ENCODE measurements around the gene TSPAN9. TPM values are rescaled to one million over a fixed set of nuclear protein-coding genes. Genes with fewer than 3 reads are reported as not detected.

TSPAN9 gene
- total RNA-seq, 1 donor from 2014 or later: 7.8 TPM

- Histone ChIP-seq H3F3A (ENCODE audit: low read depth) (no peaks in the 10 kb centered on the region), H3K9me3 (ENCODE audit: low read depth) (no peaks in the 10 kb centered on the region), H3K79me2 (ENCODE audit: low read depth) (no peaks in the 10 kb centered on the region), H3K36me3 (no peaks in the 10 kb centered on the region), H3K4me3 (no peak overlapping the region), H3K27ac (no peak overlapping the region), H3K9ac (no peak overlapping the region), H3K27me3 (no peaks in the 10 kb centered on the region), H4K20me1 (ENCODE audit: low read depth) (no peaks in the 10 kb centered on the region), H3K4me1 (no peaks in the 10 kb centered on the region), H2AFZ (replicated peaks) (no peak overlapping the region), H3K4me2 (no peak overlapping the region)
- TF ChIP-seq EZH2 (IDR thresholded peaks at IDR 0.05) (no peak), EZH2phosphoT487 (IDR thresholded peaks at IDR 0.05) (no peak), CTCF (IDR thresholded peaks at IDR 0.05) (no peak)
- DNase-seq (ENCODE audit: low spot score): no peak
- Mint-ChIP-seq H3K9me3 (no peaks in the 10 kb centered on the region), H3K27ac (no peak overlapping the region), H3K27me3 (ENCODE audit: insufficient read depth, low read depth) (peaks cover 11% of the 10 kb centered on the region), H3K36me3 (no peaks in the 10 kb centered on the region), H3K4me3 (no peak overlapping the region), H3K4me1 (peaks cover 19% of the 10 kb centered on the region)
Observed at GRCh38 chr12:3305464-3305863, 228.3 kb downstream of the TSPAN9 start.

DNA sequence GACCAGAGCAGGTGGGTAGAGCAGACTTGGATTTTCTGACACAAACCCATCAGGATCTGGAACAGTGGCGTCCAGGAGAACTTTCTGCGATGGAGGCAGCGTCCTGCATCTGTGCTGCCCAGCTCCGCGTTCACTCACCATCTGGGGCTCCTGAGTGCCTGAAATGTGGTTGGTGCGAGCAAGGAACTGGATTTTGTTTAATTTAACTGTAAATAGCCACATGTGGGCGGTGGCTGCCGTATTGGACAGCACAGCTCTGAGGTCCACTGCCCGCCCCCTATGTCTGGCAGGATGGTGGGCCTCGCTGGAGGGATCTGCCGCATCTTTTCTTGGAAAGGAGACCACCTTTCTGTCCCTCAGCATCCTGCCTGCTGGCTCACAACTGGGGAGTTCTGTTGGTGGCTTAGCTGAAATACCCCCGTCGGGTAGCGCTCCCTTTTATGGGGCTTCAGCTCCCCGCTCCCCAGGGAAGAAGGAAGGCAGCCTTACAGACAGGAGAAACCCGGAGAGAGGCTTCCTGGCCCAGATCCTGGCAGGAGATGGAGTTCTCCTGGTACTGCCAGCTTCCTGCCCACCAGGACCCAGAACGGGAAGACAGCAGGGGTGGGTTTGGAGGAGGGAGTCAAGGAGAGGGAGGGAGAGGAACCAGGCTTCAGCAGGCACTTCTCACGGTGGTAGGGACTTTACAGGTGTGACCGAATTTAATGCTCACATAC is 228.9 kb downstream of the TSPAN9 start:
- H2AFZ ChIP-seq (replicated peaks): no peak overlapping the region
- no peaks in the 10 kb centered on the region for H3K9me3 ChIP-seq (ENCODE audit: low read depth)
- Mint-ChIP-seq H3K4me1 (peaks cover 14% of the 10 kb centered on the region), H3K4me3 (no peak overlapping the region), H3K9me3 (no peaks in the 10 kb centered on the region), H3K27ac (peak overlapping the region; percentile 37), H3K27me3 (ENCODE audit: insufficient read depth, low read depth) (peaks cover 10% of the 10 kb centered on the region), H3K36me3 (no peaks in the 10 kb centered on the region)
- no peaks in the 10 kb centered on the region for H3K27me3 ChIP-seq
- no peak for TF ChIP-seq EZH2phosphoT487 (IDR thresholded peaks at IDR 0.05)
- no peak for TF ChIP-seq CTCF (IDR thresholded peaks at IDR 0.05)
- TF ChIP-seq EZH2 (IDR thresholded peaks at IDR 0.05): no peak
- H3K79me2 ChIP-seq (ENCODE audit: low read depth): no peaks in the 10 kb centered on the region
- H3K9ac ChIP-seq: no peak overlapping the region
- no peak overlapping the region for H3K4me2 ChIP-seq
- H3K36me3 ChIP-seq: no peaks in the 10 kb centered on the region
- no peak for DNase-seq (ENCODE audit: low spot score)
- no peaks in the 10 kb centered on the region for H3K4me1 ChIP-seq
- no peaks in the 10 kb centered on the region for H4K20me1 ChIP-seq (ENCODE audit: low read depth)
- H3K27ac ChIP-seq: no peak overlapping the region
- no peak overlapping the region for H3K4me3 ChIP-seq
- no peaks in the 10 kb centered on the region for H3F3A ChIP-seq (ENCODE audit: low read depth)

GRCh38 chr12:3307389-3307788 is 230.2 kb downstream of the TSPAN9 start:
- no peaks in the 10 kb centered on the region for H3K9me3 Mint-ChIP-seq
- DNase-seq (ENCODE audit: low spot score): no peak
- no peak overlapping the region for H3K4me3 ChIP-seq
- H3K4me2 ChIP-seq: no peak overlapping the region
- H3K27me3 Mint-ChIP-seq (ENCODE audit: insufficient read depth, low read depth): peaks cover 12% of the 10 kb centered on the region
- H3K9ac ChIP-seq: no peak overlapping the region
- no peak overlapping the region for H3K4me3 Mint-ChIP-seq
- H3K36me3 ChIP-seq: no peaks in the 10 kb centered on the region
- H3K9me3 ChIP-seq (ENCODE audit: low read depth): no peaks in the 10 kb centered on the region
- H3K4me1 Mint-ChIP-seq: peaks cover 14% of the 10 kb centered on the region
- H3K27me3 ChIP-seq: no peaks in the 10 kb centered on the region
- H4K20me1 ChIP-seq (ENCODE audit: low read depth): no peaks in the 10 kb centered on the region
- no peaks in the 10 kb centered on the region for H3K36me3 Mint-ChIP-seq
- no peak overlapping the region for H2AFZ ChIP-seq (replicated peaks)
- no peaks in the 10 kb centered on the region for H3K79me2 ChIP-seq (ENCODE audit: low read depth)
- no peak for TF ChIP-seq EZH2 (IDR thresholded peaks at IDR 0.05)
- no peak for TF ChIP-seq EZH2phosphoT487 (IDR thresholded peaks at IDR 0.05)
- no peak for TF ChIP-seq CTCF (IDR thresholded peaks at IDR 0.05)
- H3K27ac Mint-ChIP-seq: no peak overlapping the region
- H3K4me1 ChIP-seq: no peaks in the 10 kb centered on the region
- H3K27ac ChIP-seq: no peak overlapping the region
- H3F3A ChIP-seq (ENCODE audit: low read depth): no peaks in the 10 kb centered on the region
